Prostate gland (tissue), 2 donors: ENCODE results near the gene TCP11.

Experiments used
- POLR2AphosphoS5 ChIP-seq: sonication (generic); formaldehyde crosslinking; IDR thresholded peaks from one replicate; pipeline ENCODE4 v1.6.1; 2017; ENCODE audit warnings: antibody characterized with exemption
- TF ChIP-seq, protein P1 (sequence below), 4 experiments: fragments of 200-600 bp in 2 of 4; fragments of 450-650 bp in 2 of 4; sonication (generic) in 2 of 4; IDR thresholded peaks; 1 replicate in 3 of 4; 2 replicates in 1 of 4; pipeline ENCODE4 v1.5.1; 2016 to 2019; ENCODE audit warnings: antibody characterized with exemption in 4 of 4, mild to moderate bottlenecking in 2 of 4, moderate library complexity in 2 of 4

DNA sequence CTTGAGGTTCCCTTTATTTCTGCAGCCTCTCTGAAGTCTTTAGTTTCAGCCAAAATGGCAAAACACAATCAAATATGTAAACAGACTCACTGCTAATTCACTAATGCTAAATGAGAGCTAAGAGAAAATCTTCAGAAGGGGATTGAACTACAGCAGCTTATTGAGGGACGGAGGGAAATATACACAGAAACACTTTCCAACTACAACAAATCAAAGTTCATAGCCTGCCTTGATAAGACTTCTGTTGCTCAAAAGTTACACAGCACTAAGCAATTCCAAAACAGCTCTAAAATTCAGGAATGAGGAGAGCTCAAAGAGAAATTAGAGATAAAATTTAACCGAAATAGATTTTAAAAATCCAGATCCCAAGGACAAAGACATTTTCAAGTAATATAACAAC, 1.7 kb downstream of the TCP11 start:
- no peak for TF ChIP-seq POLR2AphosphoS5
- TF ChIP-seq, protein P1, sequence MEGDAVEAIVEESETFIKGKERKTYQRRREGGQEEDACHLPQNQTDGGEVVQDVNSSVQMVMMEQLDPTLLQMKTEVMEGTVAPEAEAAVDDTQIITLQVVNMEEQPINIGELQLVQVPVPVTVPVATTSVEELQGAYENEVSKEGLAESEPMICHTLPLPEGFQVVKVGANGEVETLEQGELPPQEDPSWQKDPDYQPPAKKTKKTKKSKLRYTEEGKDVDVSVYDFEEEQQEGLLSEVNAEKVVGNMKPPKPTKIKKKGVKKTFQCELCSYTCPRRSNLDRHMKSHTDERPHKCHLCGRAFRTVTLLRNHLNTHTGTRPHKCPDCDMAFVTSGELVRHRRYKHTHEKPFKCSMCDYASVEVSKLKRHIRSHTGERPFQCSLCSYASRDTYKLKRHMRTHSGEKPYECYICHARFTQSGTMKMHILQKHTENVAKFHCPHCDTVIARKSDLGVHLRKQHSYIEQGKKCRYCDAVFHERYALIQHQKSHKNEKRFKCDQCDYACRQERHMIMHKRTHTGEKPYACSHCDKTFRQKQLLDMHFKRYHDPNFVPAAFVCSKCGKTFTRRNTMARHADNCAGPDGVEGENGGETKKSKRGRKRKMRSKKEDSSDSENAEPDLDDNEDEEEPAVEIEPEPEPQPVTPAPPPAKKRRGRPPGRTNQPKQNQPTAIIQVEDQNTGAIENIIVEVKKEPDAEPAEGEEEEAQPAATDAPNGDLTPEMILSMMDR (IDR thresholded peaks at IDR 0.05): no peak
